Lung (tissue), 12 donors: ENCODE data around the gene RASD1. TPM values are rescaled to one million over a fixed set of nuclear protein-coding genes. Genes with fewer than 3 reads are reported as not detected.

Experiments
- ATAC-seq: fragments of 200-7000 bp; cut with Tn5 transposase; one replicate; pipeline ENCODE4 v1.9.1; 2020; ENCODE audit warnings: moderate number of reproducible peaks; ENCODE audit not compliant: insufficient read depth, low FRiP score
- DNase-seq, 3 donors: peaks; one replicate each; pipeline ENCODE4 v3.0.0-alpha.2; 2013 to 2017
- H3K27ac ChIP-seq, 2 donors: one replicate each; pipeline ENCODE4 v1.5.1; 2013; ENCODE audit warnings: mild to moderate bottlenecking in 2 of 2, moderate library complexity in 2 of 2, control low read depth in 1 of 2, inconsistent platforms in 1 of 2, low read depth in 1 of 2, low read length in 1 of 2
- H3K27me3 ChIP-seq, 3 donors: one replicate each; pipeline ENCODE4 v1.5.1; 2013; ENCODE audit warnings: low read length in 2 of 3; ENCODE audit not compliant: control insufficient read depth in 3 of 3, insufficient read depth in 3 of 3
- H3K36me3 ChIP-seq, 4 donors: one replicate each; pipeline ENCODE4 v1.5.1; 2013; ENCODE audit warnings: low read length in 4 of 4, mild to moderate bottlenecking in 1 of 4, moderate library complexity in 1 of 4; ENCODE audit not compliant: control insufficient read depth in 4 of 4, insufficient read depth in 4 of 4
- H3K4me1 ChIP-seq, 5 donors: one replicate each; pipeline ENCODE4 v1.5.1; 2013; ENCODE audit warnings: low read length in 5 of 5, mild to moderate bottlenecking in 2 of 5, moderate library complexity in 1 of 5; ENCODE audit not compliant: control insufficient read depth in 5 of 5, insufficient read depth in 5 of 5
- H3K4me3 ChIP-seq: one replicate; pipeline ENCODE4 v1.5.1; 2013; ENCODE audit warnings: mild to moderate bottlenecking, control low read depth, moderate library complexity
- H3K9ac ChIP-seq, 2 donors: one replicate each; pipeline ENCODE4 v1.5.1; 2013; ENCODE audit warnings: low read length in 2 of 2, control low read depth in 1 of 2; ENCODE audit not compliant: insufficient read depth in 1 of 2
- H3K9me3 ChIP-seq, 4 donors: one replicate each; pipeline ENCODE4 v1.5.1; 2013; ENCODE audit warnings: low read length in 3 of 4, mild to moderate bottlenecking in 1 of 4, moderate library complexity in 1 of 4; ENCODE audit not compliant: control insufficient read depth in 4 of 4, insufficient read depth in 3 of 4
- CTCF ChIP-seq: IDR thresholded peaks from 2 replicates; pipeline ENCODE4 v1.5.1; 2012; ENCODE audit warnings: mild to moderate bottlenecking; ENCODE audit errors: control extremely low read depth, extremely low read depth
- WGBS, 2 donors: extraction: QIAGEN DNeasy Blood & Tissue Kit; methylation state at CpG; one replicate each; pipeline ENCODE4 v1.1.7; 2013; 5-methylcytosine and 5-hydroxymethylcytosine counted together
- polyA plus RNA-seq, 2 donors: library from polyadenylated mRNA; stranded (reverse); fragments of 200-250 nt; gene quantifications; one replicate each; pipeline ENCODE4 v1.2.1, GENCODE V29; 2013
- total RNA-seq, 2 donors: library from RNA; depleted of rRNA in 1 of 2; stranded (reverse); fragments of >200 nt in 1 of 2; gene quantifications; one replicate each; pipeline ENCODE4 v1.2.1, GENCODE V29; 2014 to 2021
- donor health status: control.
- donor health status: control.
- donor health status: Bipolar disorder and iron deficiency.
- donor health status: healthy.
- donor health status: DM: yes; HTN: yes; CAD: no.

RASD1 gene
- total and polyA plus RNA-seq, 4 donors, result 3.8 to 53.8 (median 12.4) TPM

- Histone ChIP-seq H3K4me3 (no peak overlapping the region), H3K27me3 (no peaks in the 10 kb centered on the region), H3K4me1 (peaks cover 0 to 2% (median 0%) of the 10 kb centered on the region in 5 donors), H3K9me3 (no peaks in the 10 kb centered on the region), H3K36me3 (no peaks in the 10 kb centered on the region), H3K27ac (no peak overlapping the region), H3K9ac (no peak overlapping the region)
- DNase-seq (no peak), ATAC-seq (no peak)
- 74 to 82% methylated on average over 29 of the region's 29 CpGs for WGBS, 2 donors
- TF ChIP-seq CTCF, result no peak
These were observed 16.0 kb upstream of the RASD1 start for GRCh38 chr17:17511881-17512858.

- 66 to 80% methylated on average over 12 of the region's 12 CpGs for WGBS, 2 donors
- no peak for DNase-seq
- Histone ChIP-seq H3K9me3 (no peaks in the 10 kb centered on the region), H3K4me1 (peaks cover 0 to 8% (median 0%) of the 10 kb centered on the region in 5 donors), H3K4me3 (no peak overlapping the region), H3K27ac (no peak overlapping the region), H3K27me3 (no peaks in the 10 kb centered on the region), H3K36me3 (no peaks in the 10 kb centered on the region), H3K9ac (no peak overlapping the region)
- ATAC-seq, result no peak
- TF ChIP-seq CTCF, result no peak
These were observed 15.1 kb upstream of the RASD1 start for GRCh38 chr17:17511293-17511741.

- 76 to 84% methylated on average over 20 of the region's 20 CpGs for WGBS, 2 donors
- TF ChIP-seq CTCF, result no peak
- H3K4me3 ChIP-seq, result no peak overlapping the region
- H3K27me3 ChIP-seq, result no peaks in the 10 kb centered on the region
- no peak for ATAC-seq
- H3K9me3 ChIP-seq, result no peaks in the 10 kb centered on the region
- H3K9ac ChIP-seq, result no peak overlapping the region
- DNase-seq, result no peak
- peaks cover 0 to 9% (median 0%) of the 10 kb centered on the region in 5 donors for H3K4me1 ChIP-seq
- H3K27ac ChIP-seq, result no peak overlapping the region
- H3K36me3 ChIP-seq, result no peaks in the 10 kb centered on the region
These were observed 14.5 kb upstream of the RASD1 start for GRCh38 chr17:17510456-17511292.
